HG03354 (cell line): Measurements from ENCODE around the gene MAP9.
A peak's percentile ranks its signal among the peaks of the same experiment; 100 is the strongest.
"Not testable (repeated sequence)": the region's sequence is repeated elsewhere in the genome, so short reads cannot be mapped to it uniquely, and the experiment has no call there.

Source experiments
- ATAC-seq: cut with Tn5 transposase; IDR thresholded peaks from one replicate; pipeline ENCODE4 v1.9.1; 2021; ENCODE audit warnings: mild to moderate bottlenecking; ENCODE audit not compliant: unreplicated experiment, poor library complexity, severe bottlenecking

MAP9 gene

GRCh38 chr4:155367608-155368007, 9.2 kb downstream of the MAP9 start:
- peak; percentile 44 for ATAC-seq

- ATAC-seq, result peak; percentile 99
Measured at GRCh38 chr4:155353923-155354540, 22.7 kb downstream of the MAP9 start.

GRCh38 chr4:155342142-155342541, 34.6 kb downstream of the MAP9 start:
- no peak for ATAC-seq

- ATAC-seq, result no peak
Measured at GRCh38 chr4:155339999-155340398, 36.8 kb downstream of the MAP9 start.

- ATAC-seq, result no peak
Measured at GRCh38 chr4:155339588-155339987, 37.2 kb downstream of the MAP9 start.

GRCh38 chr4:155338196-155338595, 38.6 kb downstream of the MAP9 start:
- no peak for ATAC-seq

- no peak for ATAC-seq
Measured at GRCh38 chr4:155336242-155336641, 40.5 kb downstream of the MAP9 start.

GRCh38 chr4:155331478-155331877, 45.3 kb downstream of the MAP9 start:
- no peak for ATAC-seq

- no peak for ATAC-seq
Measured at GRCh38 chr4:155322782-155323181, 54.0 kb downstream of the MAP9 start.

- ATAC-seq, result no peak
Measured at GRCh38 chr4:155321006-155321405, 55.8 kb downstream of the MAP9 start.

GRCh38 chr4:155319516-155319915, 57.2 kb downstream of the MAP9 start:
- no peak for ATAC-seq

GRCh38 chr4:155312027-155312426, 64.7 kb downstream of the MAP9 start:
- ATAC-seq, result not testable (repeated sequence)

- no peak for ATAC-seq
Measured at GRCh38 chr4:155307731-155308277, 69.0 kb downstream of the MAP9 start.

GRCh38 chr4:155305619-155306018, 71.1 kb downstream of the MAP9 start:
- ATAC-seq, result no peak

GRCh38 chr4:155304375-155304774, 72.4 kb downstream of the MAP9 start:
- no peak for ATAC-seq

- ATAC-seq, result no peak
Measured at GRCh38 chr4:155299103-155299502, 77.7 kb downstream of the MAP9 start.
